Measurements from ENCODE around the gene CTCF.

Gene CTCF

DNA sequence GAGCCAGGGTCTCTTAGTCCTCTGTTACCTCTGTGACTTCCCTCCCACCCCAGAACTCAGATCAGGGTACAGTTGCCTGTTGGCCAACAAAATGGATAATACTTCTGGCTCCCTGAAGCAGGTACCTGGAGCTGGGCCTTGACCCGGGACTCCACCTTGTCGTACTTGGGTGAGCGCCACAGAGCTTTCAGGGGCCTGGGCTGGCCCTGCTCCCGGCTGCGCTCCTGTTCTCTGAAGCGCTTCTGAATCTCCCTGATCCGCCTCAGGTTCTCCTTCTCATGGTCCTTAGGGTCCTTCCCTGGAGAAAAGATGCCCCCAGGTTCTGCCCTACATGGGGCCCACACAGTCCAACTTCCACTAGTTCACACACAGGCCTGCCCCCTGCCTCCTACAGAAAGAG, 102.5 kb downstream of the CTCF start:
- DNase-seq (no peak), ATAC-seq (replicated peaks) (no peak)
- Mint-ChIP-seq H3K36me3 (ENCODE audit: insufficient read depth) (peaks cover 25% of the 10 kb centered on the region), H3K4me3 (no peak overlapping the region), H3K27me3 (no peaks in the 10 kb centered on the region), H3K27ac (peak overlapping the region in 1 of 2 donors; percentile 72), H3K9me3 (no peaks in the 10 kb centered on the region), H3K4me1 (ENCODE audit: low read depth in 2 of 2) (peaks cover 7 to 20% of the 10 kb centered on the region in 2 donors)

DNA sequence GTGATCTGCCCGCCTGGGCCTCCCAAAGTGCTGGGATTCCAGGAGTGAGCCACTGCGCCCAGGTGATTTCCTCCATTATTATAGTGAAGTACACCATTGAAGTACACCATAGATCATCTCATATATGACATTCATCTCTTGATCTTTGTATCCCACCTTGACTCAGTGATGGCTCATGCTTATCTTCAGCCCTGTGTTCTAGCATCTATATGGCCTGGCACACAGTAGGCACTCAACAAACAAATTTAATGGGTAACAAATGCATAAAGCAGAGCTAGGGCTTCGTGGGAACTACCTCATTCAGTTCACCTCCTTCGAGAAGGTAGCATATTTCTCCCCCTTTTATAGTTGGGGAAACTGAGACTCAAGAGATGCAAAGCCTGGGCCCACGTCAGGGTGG, 103.3 kb downstream of the CTCF start:
- ATAC-seq (replicated peaks) = no peak

DNA sequence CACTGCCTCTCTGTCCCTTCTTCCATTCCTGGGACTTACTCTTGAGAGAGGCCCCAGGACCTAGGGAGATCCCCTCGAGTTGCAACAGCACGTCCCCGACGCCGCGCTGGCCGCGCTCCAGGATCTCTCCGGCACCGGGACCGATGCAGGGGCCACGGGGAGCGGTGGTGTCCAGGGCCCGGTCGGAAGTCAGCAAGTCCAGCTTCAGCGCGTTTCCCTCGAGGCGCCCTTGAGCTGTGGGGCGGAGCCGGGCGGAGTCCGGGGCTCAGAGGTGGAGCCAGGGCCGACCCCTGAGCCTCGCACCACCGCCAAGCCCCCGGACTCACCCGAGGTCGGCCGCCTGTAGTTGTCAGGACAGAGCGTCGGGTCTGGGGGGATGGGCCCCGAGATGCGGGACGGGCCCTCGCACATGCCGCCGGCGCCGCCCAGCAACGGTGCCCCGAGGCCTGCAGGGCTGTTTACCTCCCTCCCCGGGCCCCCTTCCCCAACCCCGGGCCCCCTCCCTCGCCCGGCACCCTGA, 103.8 kb downstream of the CTCF start:
- DNase-seq = no peak
- Mint-ChIP-seq H3K27ac (peak overlapping the region; percentile 87 to 90), H3K4me1 (ENCODE audit: low read depth in 2 of 2) (peaks cover 4 to 18% of the 10 kb centered on the region in 2 donors), H3K9me3 (no peaks in the 10 kb centered on the region), H3K36me3 (ENCODE audit: insufficient read depth) (peaks cover 18% of the 10 kb centered on the region), H3K27me3 (no peaks in the 10 kb centered on the region), H3K4me3 (peak overlapping the region; percentile 87 to 88)
- ATAC-seq (replicated peaks) = peak; percentile 5

More for the DNA sequence above, 103.3 kb downstream of the CTCF start:
- Mint-ChIP-seq H3K36me3 (ENCODE audit: insufficient read depth) (peaks cover 23% of the 10 kb centered on the region), H3K4me3 (peak overlapping the region; percentile 51 to 56), H3K27me3 (no peaks in the 10 kb centered on the region), H3K27ac (peak overlapping the region in 1 of 2 donors; percentile 87), H3K9me3 (no peaks in the 10 kb centered on the region), H3K4me1 (ENCODE audit: low read depth in 2 of 2) (peaks cover 7 to 20% of the 10 kb centered on the region in 2 donors)
- DNase-seq = no peak

DNA sequence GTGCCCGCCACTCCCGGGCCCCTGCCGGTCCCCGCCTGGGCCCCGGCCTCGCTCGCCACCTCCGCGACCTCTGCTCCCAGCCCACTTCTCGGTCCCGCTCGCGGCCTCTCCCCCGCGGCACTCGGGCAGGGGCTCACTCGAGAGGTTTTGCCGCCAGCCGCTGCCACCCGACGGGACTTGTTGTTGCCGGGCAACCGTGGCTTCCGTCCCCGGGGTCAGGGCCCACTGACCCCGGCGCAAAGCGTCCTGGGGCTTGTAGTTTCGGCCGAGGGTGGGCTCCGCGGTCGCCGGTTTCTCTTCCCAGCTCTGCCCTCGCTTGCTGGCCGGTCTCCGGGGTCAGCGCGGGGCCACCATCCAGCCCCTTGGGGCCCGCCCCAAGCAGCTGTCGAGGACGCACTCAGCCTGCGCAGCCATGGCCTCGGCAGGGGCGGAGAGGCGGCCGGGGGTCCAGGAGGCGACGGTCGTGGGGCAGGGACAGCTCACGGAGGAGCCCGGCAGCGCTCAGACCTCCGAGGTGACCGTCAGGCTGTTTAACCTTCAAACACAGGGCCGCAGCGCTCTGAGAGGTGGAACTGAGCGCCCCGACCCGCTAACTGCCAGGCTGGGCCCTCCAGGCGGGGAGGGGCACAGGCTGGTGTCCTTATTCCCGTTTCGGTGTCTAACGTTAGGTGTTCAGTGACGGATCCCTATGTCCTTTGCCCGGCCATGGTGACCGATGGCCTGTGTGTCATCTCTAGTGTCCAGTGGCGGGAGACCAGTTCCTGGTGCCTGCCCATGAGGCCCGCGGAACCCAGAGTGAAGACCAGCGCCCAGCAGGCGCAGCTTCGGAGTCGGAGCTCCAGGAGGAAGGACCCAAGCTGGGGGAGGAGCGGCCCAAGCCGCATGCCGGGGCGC, 104.5 kb downstream of the CTCF start, which contains the start of the genes C16orf86 and ENKD1:
C16orf86 (plus strand) TSS at position 256 of the 894 bp plus-strand sequence; CDS start at position 413, 157 bp downstream.
ENKD1 (minus strand) TSS at position 192 of the 894 bp plus-strand sequence. CDS start 308 bp downstream, outside the sequence.
- Mint-ChIP-seq H3K9me3 (no peaks in the 10 kb centered on the region), H3K27ac (peak within 1 kb of the TSS; percentile 87 to 90), H3K36me3 (ENCODE audit: insufficient read depth) (peaks cover 14% of the 10 kb centered on the region), H3K4me1 (ENCODE audit: low read depth in 2 of 2) (peaks cover 0 to 12% of the 10 kb centered on the region in 2 donors), H3K4me3 (peak within 1 kb of the TSS; percentile 87 to 88), H3K27me3 (no peaks in the 10 kb centered on the region)
- peak; percentile 72 to 78 (median 77) for DNase-seq
- ATAC-seq (replicated peaks) = peak; percentile 80

DNA sequence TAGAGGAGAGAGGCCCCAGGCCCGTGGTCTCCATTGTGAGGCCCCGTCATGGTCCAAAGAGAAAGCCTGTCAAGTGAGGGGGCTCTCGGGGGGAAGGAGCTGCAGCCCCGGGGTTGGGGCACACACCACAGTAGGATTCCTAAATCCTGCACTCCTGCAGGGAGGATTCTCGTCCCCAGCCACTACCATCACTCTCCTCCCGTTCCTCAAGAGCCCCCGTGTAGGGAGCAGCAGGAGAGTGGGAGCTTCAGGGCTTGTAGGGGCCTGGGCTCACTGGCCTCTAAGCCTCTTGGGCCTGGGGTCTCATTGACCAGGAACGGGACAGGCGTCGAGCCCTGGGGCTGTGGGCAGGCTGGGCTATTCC, 105.1 kb downstream of the CTCF start:
- no peaks in the 10 kb centered on the region for H3K9me3 Mint-ChIP-seq
- peak overlapping the region in 1 of 2 donors; percentile 87 for H3K27ac Mint-ChIP-seq
- ATAC-seq (replicated peaks) = no peak
- peaks cover 0 to 11% of the 10 kb centered on the region in 2 donors for H3K4me1 Mint-ChIP-seq (ENCODE audit: low read depth in 2 of 2)
- no peak for DNase-seq
- H3K4me3 Mint-ChIP-seq = peak overlapping the region; percentile 87 to 88
- no peaks in the 10 kb centered on the region for H3K27me3 Mint-ChIP-seq
- H3K36me3 Mint-ChIP-seq (ENCODE audit: insufficient read depth) = peaks cover 14% of the 10 kb centered on the region

DNA sequence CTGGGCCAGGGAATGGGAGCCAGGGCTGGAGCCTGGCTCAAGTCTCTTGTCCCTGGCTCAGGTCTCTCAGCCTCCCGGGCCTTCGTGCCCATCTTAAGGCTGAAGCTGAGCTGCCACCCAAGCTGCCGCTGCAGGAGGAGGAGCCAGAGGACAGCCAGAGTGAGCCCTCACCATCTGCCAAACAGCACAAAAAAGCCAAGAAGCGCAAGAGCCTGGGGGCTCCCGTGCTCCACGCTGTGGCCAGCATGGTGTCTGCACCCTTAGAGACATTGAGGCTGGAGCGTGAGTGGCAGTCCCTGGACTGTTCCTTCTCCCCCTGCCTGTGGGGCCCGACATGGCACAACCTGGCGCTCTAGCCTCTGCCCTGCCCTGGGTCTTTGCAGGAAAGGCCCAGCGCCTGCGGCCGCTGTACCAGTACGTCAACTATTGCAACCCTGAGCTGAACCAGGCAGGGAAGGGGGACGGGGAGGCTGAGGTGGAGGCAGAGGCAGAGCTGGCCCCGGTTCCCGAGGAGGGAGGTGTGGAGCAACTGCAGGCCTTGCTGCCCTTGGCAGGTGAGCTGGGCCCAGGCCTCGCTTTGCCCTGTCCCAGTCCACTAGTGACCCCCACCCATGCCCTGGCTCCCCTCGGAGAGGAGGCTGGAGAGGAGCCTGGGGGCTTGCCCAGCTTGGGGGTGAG, 105.6 kb downstream of the CTCF start:
- peak overlapping the region in 1 of 2 donors; percentile 87 for H3K27ac Mint-ChIP-seq
- peaks cover 0 to 11% of the 10 kb centered on the region in 2 donors for H3K4me1 Mint-ChIP-seq (ENCODE audit: low read depth in 2 of 2)
- ATAC-seq (replicated peaks) (peak; percentile 82), DNase-seq (peak; percentile 57 to 69 (median 67))
- H3K4me3 Mint-ChIP-seq = peak overlapping the region in 1 of 2 donors; percentile 87
- H3K27me3 Mint-ChIP-seq = no peaks in the 10 kb centered on the region
- peaks cover 13% of the 10 kb centered on the region for H3K36me3 Mint-ChIP-seq (ENCODE audit: insufficient read depth)
- no peaks in the 10 kb centered on the region for H3K9me3 Mint-ChIP-seq

DNA sequence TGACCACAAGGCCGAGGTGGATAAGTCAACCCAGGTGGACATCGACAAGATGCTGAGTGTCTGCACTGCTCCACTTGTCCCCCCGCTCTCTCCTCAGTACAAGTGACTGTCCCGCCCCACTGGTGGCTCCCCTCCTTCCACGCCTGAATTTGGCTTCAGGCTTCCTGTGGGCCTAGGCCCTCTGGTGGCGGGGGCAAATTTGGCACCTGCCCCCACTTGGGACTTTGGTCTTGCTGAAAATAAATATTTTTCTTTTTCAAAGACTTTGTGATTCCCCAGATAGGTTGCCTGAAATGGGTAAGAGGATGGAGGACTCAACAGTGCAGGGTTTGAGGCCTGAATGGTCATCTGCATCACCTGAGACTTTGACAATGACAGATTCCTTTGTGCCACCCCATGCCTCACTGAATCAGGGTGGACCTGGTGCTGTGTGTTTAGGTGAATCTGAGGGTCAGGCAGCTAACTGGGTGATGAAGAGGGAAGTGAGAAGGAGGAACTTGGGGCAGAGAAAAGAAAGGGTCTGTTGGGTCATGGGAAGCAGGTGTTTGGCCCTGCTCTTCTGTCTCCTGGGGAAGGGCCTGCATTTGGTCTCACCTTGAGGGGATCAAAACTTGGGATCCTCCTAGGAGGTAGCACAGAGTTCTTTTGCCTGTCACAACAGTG, 106.3 kb downstream of the CTCF start:
- no peaks in the 10 kb centered on the region for H3K27me3 Mint-ChIP-seq
- H3K4me3 Mint-ChIP-seq = no peak overlapping the region
- H3K27ac Mint-ChIP-seq = no peak overlapping the region
- DNase-seq (no peak), ATAC-seq (replicated peaks) (no peak)
- H3K9me3 Mint-ChIP-seq = no peaks in the 10 kb centered on the region
- H3K36me3 Mint-ChIP-seq (ENCODE audit: insufficient read depth) = peaks cover 11% of the 10 kb centered on the region
- peaks cover 0 to 11% of the 10 kb centered on the region in 2 donors for H3K4me1 Mint-ChIP-seq (ENCODE audit: low read depth in 2 of 2)

DNA sequence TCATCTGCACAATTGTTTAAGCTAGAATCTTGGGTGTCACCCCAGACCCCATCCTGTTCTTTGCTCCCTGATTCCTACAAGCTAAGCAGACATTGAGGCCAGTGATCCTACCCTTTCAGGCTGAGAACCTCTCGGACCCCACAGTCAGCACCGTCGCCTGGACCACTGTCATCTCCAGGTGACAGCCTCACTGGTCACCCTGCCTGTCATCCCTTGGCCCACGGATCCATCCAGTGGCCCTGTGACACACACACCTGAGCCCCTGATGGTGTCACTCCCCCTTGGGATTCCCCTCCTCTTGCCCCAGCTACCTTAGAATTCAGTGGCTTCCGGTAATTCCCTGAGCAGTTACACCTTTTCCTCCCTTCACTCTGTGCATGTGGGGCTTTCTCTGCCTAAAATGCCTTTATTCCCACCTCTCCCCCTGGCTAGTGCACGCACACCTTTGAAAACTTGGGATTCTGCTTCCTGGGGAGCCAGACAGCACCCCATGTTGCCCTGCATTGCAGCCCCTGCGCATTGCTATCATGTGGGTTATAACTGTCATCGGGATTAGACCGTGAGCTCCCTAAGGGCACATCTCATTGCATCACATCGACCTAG, 107.3 kb downstream of the CTCF start:
- peaks cover 9% of the 10 kb centered on the region for H3K36me3 Mint-ChIP-seq (ENCODE audit: insufficient read depth)
- no peaks in the 10 kb centered on the region for H3K27me3 Mint-ChIP-seq
- peaks cover 0 to 16% of the 10 kb centered on the region in 2 donors for H3K4me1 Mint-ChIP-seq (ENCODE audit: low read depth in 2 of 2)
- no peak for DNase-seq
- no peak overlapping the region for H3K27ac Mint-ChIP-seq
- H3K9me3 Mint-ChIP-seq = no peaks in the 10 kb centered on the region
- no peak for ATAC-seq (replicated peaks)
- no peak overlapping the region for H3K4me3 Mint-ChIP-seq

DNA sequence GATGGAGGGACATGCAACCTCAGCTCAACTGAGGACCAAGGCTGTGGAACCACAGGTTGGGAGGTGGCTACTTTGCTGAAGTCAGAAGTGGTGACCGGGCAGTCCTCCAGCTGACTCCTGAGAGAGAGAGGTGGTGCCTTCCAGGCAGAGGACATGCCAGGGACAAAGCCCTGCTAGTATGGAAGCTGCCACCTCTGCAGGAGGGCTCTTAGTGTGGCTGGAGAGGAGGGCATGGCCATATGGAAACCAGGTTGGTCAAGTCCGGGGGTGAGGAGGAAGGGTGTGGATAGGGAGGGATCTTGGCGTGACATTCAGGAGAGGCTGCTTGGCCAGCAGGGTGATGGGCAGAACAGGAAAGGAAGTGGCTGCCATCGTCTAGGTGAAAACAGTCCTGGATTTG, 110.0 kb downstream of the CTCF start:
- peaks cover 0 to 13% of the 10 kb centered on the region in 2 donors for H3K4me1 Mint-ChIP-seq (ENCODE audit: low read depth in 2 of 2)
- H3K27ac Mint-ChIP-seq = peak overlapping the region in 1 of 2 donors; percentile 41
- H3K36me3 Mint-ChIP-seq (ENCODE audit: insufficient read depth) = no peaks in the 10 kb centered on the region
- H3K9me3 Mint-ChIP-seq = no peaks in the 10 kb centered on the region
- H3K4me3 Mint-ChIP-seq = no peak overlapping the region
- ATAC-seq (replicated peaks) = no peak
- no peak for DNase-seq
- H3K27me3 Mint-ChIP-seq = no peaks in the 10 kb centered on the region

DNA sequence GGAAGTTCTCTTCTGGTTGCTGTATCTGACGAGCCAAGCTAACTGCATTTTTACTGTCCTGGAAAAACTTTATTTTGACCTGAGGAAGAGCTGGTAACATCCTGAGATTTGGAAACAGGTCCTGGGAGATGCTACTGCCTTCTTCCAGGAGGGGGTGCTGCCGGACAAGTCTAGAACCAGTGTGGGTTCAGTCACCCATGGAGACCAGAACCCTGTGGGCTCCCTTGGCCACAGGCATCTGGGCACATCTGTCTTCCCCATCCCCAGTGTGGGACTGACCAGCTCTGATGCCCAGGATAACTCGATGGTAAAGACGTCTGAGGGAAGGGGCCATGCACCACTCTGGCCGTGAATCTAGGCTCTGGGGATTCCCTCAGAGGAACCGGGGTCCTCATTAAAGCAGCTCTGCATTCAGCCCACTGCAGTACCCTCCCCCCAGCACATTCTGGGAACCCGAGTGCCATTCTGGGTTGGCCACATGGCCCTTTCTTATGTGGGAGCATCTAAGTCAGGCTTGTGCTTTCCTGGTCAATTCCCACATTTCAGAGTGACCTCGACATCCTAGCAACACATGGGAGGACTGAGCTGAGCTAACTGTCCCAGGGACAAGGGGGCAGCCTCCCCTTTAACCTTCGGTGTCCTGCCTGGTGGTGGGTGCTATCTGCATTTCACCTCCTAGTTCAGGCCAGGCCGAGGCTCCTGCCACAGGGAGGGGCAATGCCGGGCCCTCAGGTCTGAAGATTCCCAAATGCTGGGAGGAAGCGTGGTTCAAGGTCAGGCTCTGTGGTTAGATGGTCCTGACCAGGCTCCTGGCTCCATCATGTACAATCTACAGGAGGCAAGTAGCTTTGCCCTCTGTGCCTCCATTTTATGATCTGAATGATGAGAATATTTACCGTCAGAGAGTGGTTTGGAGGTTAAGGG, 110.7 kb downstream of the CTCF start:
- peak; percentile 39 to 43 (median 40) for DNase-seq
- H3K27me3 Mint-ChIP-seq = no peaks in the 10 kb centered on the region
- H3K36me3 Mint-ChIP-seq (ENCODE audit: insufficient read depth) = no peaks in the 10 kb centered on the region
- peak; percentile 25 for ATAC-seq (replicated peaks)
- peak overlapping the region; percentile 41 to 80 for H3K27ac Mint-ChIP-seq
- H3K4me1 Mint-ChIP-seq (ENCODE audit: low read depth in 2 of 2) = peaks cover 0 to 8% of the 10 kb centered on the region in 2 donors
- H3K4me3 Mint-ChIP-seq = no peak overlapping the region
- H3K9me3 Mint-ChIP-seq = no peaks in the 10 kb centered on the region

DNA sequence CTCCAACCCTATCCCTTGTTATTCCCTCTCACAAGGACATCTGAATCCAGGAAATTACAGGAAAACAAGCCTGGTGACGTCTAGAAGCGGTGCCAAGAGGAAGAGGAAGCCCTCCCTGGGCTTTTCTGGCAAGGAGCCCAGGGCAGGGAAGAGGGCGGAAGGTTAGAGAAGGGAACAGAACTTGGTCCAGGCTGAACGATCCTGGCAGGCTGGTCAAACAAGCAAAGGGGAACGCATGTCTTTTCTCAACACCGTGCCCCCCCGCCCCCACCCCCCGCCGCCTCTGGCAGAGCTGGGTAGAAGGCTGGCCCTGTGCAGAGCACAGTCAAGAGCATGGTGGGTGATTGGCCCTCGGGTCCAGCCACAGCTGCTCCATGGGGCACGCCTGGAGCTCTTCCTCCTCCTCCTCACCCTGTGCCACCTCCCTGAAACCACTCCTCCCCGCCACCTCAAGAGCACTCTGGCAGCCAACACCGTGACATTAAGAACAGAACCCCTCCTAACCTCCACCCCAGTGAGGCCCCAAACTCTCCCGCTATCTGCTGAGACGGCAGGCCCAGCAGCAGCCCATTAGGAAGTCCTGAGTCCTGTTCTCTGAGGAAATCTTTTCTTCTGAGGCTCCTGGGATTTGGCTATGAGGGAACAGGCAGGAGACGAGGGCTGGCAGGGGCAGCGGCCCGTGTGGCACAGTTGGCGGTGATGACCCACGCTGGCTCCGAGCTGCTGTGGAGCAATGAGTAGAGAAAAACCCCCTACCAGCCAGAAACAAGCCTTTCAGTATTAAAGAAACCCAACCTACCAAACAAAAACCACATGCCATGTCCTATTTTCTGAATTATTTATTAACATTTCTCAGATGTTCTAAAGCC, 111.6 kb downstream of the CTCF start:
- Mint-ChIP-seq H3K4me1 (ENCODE audit: low read depth in 2 of 2) (peaks cover 0 to 7% of the 10 kb centered on the region in 2 donors), H3K9me3 (no peaks in the 10 kb centered on the region), H3K27ac (peak overlapping the region in 1 of 2 donors; percentile 80), H3K36me3 (ENCODE audit: insufficient read depth) (no peaks in the 10 kb centered on the region), H3K27me3 (no peaks in the 10 kb centered on the region), H3K4me3 (no peak overlapping the region)
- ATAC-seq (replicated peaks) = no peak
- DNase-seq = no peak
